HG03432 (cell line): ENCODE data around the gene MYO1H.
"Not testable (repeated sequence)": the region's sequence is repeated elsewhere in the genome, so short reads cannot be mapped to it uniquely, and the experiment has no call there.

Source experiments
- ATAC-seq: cut with Tn5 transposase; IDR thresholded peaks from one replicate; pipeline ENCODE4 v1.9.1; 2021; ENCODE audit warnings: mild to moderate bottlenecking, moderate library complexity; ENCODE audit not compliant: unreplicated experiment

The MYO1H gene

DNA sequence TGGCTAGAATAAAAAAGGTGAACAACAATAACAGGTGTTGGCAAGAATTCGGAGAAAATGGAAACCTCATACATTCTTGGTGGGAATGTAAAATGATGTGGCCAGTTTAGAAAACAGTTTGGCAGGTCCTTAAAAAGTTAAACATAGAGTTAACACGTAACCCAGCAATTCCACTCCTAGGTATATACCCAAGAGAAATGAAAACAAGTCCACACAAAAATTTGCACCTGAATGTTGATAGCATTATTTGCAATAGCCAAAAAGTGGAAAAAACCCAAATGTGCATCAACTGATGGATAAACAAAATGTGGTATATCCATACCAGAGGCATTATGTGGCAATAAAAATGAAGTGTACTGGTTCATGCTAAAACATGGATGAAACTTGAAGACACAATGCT, 2.3 kb upstream of the MYO1H start:
- ATAC-seq = no peak

DNA sequence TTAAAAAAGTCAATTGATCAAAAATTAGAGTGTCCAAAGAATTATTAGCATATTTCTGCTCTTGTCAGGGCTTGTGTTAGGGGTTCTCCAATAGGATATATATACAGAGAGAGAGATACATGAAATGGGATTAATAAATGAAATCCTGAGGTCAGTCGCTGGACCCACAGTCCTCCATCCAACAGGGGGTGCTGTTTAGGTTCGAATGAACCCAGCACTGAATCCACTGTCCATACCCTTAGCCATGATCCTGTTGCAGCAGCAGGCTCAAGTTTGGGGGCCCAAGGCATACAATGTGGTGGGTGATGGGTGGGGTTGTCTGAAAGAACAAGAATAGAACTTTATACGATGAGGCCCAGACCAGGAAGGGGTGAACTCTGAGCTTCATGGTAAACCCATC, 780 bp upstream of the MYO1H start:
- ATAC-seq = no peak

DNA sequence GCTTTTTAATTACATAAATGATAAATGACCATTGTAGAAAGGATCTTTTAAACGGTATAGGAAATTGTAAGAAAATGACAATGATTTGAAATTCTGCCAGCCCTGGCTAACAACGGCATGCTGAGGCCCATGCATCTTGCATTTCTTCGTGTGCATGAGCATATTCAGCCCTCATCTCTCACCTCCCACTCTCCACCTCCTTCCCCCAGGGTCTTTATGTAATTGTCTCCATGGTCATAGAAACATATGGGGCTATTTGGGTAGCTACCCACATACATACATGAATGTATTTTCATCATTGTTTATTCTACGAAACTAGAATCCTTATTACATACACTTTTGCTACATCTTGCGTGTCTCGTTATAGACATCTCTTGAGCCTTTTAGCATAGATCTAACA, 4.5 kb downstream of the MYO1H start:
- ATAC-seq = no peak

DNA sequence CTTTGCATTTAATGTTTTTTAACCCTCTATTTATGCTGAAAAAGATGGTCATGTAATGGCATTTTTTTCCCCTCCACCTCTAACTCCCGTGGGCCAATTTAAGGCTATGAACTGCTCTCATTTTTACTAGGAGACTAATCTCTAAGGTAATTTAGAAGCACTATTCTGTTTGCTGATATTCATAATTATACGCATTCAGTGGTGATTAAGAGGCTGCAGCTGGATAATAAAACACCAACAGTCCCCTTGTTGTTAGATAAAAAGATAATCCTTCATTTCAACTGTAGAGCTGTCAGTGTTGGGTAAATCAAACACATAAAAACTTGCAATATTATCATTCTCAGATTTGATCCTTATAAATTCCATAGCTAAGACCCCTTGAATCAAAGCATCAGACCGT, 8.9 kb downstream of the MYO1H start:
- ATAC-seq = no peak

DNA sequence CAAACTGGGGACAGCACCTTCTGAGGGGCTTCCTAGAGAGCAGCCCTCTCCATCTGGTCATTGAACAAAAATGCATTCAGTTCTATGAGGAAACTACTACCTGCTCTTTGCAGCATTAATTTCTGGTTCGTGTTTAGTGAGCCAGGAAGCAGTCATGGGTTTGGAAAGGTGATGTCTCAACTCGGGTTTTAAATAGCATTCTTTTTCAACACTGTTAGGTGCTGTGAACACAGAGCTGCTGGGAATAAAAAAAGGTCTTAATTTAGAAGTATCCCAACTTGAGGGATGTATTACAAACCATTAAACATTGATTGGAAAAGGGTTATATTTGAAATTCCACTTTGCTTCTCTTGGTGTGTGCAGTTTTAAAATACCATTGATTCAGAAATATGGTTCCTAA, 9.3 kb downstream of the MYO1H start:
- no peak for ATAC-seq

DNA sequence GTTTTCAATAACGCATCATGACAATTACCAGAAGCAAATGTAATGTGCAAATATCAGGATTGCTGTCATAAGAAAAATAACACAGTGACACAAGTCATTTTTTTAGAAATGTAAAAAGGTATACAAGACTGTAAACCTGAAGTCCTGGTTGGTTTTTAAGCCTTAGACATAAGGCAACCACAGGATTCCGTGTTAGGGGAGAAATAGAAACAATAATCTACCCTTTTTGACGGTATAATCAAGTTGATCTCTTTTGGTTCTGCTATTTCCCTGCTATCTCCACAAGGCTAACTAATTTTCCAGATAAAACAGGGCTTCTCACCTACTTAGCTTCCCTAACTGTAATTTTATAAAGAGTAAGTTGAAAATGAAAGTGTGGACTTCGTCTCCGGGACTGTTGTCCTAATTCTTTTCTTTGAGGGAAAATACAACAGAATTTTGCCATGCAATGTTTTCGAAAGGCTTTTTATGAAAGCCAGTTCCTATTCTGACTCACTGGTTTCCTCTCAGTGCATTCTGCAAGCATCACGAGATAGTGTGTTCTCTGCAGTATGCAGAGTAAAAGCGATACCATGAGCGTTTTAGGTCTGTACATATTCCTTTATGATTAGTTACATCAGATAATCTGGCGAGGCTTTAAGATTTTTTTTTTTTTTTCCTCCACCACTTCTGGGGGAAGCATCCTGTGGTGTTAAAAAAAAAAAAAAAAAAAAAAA, 10.6 kb downstream of the MYO1H start:
- ATAC-seq = peak; percentile 72

DNA sequence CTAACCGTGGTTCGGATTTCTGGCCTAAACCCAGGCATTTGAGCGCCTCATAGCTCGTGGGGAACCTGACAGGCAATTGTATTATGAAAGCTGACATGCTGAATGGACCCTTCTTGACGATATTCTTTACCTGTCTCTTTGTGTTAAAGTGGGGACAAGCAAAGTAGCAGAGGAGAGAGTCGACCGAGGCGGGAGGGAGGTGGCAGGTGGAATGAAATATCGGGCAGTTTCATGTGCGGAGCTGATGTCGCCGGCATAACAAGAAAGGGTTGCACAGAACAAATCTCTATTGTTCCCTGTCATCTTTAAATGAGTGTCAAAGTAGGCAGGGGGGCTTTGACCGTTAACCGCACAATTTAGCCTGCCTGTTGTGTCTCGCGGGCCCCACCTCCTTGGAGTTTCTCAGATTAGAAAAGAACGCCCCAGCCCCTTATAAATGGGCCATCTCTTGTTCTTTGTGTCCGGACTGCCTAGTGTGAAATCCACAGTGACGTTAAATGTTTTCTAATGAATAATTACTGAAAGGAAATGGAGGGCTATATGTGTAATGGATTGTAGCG, 11.5 kb downstream of the MYO1H start:
- ATAC-seq = no peak

DNA sequence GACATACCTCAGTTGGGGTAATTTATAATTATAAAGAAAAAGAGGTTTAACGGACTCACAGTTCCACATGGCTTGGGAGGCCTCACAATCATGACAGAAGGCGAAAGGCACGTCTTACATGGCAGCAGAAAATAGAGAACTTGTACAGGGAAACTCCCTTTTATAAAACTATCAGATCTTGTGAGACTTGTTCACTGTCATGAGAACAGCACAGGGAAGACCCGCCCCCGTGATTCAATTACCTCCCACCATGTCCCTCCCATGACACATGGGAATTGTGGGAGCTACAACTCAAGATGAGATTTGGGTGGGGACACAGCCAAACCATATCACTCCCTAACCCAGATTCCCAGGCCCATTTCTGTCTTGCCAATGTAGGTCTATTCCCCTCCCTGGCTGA, 22.1 kb downstream of the MYO1H start:
- ATAC-seq = no peak

DNA sequence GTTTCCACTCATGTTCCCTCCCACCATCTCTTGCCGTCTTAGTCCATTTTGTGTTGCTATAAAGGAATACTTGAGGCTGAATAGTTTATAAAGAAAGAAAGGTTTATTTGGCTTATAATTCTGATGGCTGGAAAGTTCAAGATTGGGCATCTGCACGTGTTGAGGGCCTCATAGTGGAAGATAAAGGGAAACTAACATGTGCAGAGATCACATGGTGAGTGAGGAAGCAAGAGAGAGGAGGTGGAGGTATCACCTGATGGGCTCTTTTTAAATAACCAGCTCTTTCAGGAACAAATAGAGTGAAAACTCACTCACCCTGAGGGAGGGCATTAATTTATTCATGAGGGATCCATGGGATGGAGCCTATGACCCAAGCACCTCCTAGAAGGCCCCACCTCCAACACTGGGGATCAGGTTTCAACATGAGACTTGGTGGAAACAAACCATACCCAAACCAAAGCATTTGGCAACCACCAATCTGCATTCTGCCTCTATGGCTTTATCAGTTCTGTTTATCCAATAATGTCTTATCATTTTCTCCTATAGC, 29.5 kb downstream of the MYO1H start:
- no peak for ATAC-seq

DNA sequence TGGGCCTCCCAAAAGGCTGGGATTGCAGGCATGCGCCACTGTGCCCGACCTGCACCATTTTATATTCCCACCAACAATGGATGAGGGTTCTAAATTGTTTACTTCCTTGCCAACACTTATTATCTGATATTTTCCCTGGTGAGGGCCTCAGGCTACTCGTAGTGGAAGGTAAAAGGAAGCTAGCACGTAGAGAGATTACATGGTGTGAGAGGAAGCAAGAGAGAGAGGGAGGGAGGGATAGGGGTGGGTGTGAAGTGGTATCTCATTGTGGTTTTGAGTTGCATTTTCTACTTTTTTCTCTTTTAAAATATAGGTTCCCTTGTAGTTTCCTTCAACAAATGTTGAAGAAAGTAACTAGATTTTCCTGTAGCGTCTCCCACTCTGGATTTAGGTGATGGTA, 30.9 kb downstream of the MYO1H start:
- no peak for ATAC-seq

DNA sequence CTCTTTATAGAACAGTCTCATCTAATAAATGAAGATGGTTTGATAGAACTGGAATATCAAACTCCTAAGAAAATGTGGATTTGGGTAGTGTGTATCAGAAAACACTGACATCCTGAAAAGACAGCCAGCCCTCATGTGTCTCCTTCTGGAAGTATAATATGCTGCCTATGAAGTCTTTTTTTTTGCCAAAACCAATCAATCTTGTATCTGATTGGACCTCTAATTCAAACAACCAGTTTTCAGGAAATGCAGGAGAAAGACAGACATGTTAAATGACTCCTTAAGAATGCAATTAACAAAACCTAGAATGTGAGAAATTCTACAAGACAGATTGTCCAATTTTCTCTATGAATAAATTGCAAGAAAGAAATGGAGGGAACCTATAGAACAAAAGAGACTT, 34.3 kb downstream of the MYO1H start:
- ATAC-seq = no peak

DNA sequence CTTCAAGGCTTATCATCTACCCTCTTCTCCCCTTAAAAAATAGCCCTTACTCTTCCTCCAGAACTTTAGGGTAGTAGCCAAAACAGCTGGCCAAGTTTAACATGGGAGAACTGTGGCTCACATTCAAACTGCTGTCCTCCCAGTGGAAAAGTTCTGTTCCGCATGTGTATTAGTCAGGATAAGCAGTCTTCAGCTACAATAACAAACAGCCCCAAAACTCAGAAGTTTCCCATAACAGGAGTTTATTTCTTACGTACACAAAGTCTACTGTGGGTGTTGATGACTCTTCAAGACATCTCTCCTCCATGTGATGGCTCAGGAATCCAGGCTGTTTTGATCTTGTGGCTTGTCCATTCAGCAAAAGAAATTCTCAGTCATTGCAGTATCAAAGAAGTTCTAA, 35.5 kb downstream of the MYO1H start:
- no peak for ATAC-seq

DNA sequence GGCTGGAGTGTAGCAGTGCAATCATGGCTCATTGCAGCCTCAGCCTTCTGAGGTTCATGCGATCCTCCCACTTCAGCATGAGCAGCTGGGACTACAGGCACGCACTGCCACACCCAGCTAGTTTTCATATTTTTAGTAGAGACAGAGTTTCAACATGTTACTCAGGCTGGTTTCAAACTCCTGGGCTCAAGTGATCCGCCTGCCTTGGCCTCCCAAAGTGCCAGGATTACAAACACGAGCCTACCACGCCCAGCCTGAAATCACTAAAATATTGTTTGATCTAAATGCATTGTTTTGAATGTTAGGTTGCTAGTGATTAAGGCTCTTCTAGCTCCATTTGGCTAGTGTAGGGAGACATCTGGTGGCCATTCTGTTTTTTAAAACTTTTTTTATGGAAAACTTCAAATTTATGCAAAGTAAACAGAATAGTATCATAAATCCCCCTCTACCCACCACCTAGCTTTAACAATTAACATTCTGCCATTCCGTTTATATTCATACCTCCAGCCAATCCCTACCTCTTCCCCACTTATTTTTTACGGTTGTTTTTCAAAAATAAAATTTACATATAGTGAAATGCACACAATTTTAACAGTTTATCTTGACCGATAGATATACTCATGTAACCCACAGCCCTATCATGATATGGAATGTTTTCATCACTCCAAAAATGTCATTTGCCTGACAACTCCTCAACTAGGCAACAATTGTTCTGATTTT, 37.8 kb downstream of the MYO1H start:
- ATAC-seq = no peak

DNA sequence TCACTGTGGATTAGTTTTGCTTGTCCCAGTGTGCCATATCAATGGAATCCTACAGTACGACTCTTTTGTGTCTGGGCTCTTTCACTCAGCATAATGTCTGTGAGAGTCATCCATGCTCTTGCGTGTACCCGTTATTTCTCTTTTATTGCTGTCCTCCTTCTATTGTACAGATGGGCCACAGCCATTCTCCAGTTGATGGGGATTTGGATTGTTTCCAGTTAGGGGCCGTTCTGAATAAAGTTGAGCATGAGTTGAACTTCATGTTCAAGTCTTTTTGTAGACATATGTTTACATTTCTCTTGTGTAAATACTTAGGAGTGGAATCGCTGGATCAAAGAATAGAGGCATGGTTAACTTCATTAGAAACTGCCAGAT, 38.3 kb downstream of the MYO1H start:
- no peak for ATAC-seq

DNA sequence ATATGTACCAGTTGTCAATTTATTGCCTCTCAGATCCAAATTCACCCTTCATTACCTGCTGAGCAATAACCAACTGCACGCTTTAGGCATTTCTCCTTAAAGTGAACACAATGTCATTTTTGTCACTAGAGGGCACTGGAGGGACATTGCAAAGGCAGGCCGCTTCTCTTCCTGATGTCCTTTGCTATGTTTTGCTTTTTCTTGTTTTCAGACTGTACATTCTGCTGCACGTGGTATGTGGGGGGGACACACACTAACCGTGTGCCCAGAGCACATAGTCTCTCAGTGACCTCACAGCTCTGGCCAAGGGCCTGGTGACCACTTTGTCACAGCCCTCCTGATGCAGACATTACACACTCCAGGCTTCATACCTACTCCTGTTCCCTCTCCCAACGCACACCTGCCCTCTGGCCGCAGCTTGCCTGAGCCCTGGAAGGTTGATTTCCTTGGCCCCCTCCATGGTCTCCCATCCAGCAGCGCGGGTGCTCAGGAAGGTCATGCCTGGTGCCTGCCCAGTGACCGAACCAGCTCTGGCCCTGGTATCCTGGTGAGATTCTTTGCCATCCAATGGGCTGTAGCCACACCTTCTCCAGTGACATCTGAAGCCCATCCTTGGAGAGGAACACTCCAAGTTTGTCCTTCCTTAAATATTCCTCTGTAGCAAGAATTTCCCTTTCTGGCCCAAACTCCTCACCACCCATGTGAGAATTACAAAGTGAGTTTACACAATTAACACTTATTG, 39.9 kb downstream of the MYO1H start:
- ATAC-seq = no peak

DNA sequence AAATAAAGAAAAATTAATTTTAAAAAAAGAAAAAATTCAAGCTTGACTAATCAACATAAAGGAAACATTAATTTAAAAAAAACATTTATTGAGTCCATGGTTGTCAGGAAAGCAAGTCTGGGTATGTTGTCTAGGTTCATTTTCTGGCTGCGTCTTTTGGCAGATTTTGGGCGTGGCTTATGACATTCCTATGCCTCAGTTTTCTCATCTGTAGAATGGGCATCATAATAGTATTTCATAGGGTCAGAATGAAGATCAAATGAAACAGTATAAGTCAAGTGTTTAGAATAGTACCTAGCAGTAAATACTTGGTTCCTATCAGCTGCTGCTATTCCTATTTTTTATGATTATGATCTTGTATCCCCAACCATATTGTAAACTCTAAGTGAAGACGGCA, 40.5 kb downstream of the MYO1H start:
- ATAC-seq = no peak

DNA sequence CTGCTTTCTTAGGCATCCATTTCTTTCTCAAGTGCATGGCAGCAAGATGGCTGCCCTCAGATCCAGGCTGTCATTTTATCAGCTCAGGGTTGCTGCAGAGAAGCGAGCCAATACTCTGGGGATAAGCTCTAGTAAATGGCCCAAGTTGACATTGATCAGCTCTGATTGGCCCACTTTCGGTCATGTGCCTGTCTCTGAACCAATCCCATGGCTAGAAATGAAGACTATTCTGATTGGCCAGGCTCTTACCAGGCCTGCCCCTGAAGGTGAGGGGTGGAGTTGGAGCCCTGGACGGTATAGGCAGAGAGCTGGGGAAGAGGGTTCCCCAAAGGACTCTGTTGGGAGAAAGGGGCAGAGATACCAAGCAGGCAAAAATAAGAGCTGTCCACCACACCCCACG, 41.4 kb downstream of the MYO1H start:
- ATAC-seq = no peak

DNA sequence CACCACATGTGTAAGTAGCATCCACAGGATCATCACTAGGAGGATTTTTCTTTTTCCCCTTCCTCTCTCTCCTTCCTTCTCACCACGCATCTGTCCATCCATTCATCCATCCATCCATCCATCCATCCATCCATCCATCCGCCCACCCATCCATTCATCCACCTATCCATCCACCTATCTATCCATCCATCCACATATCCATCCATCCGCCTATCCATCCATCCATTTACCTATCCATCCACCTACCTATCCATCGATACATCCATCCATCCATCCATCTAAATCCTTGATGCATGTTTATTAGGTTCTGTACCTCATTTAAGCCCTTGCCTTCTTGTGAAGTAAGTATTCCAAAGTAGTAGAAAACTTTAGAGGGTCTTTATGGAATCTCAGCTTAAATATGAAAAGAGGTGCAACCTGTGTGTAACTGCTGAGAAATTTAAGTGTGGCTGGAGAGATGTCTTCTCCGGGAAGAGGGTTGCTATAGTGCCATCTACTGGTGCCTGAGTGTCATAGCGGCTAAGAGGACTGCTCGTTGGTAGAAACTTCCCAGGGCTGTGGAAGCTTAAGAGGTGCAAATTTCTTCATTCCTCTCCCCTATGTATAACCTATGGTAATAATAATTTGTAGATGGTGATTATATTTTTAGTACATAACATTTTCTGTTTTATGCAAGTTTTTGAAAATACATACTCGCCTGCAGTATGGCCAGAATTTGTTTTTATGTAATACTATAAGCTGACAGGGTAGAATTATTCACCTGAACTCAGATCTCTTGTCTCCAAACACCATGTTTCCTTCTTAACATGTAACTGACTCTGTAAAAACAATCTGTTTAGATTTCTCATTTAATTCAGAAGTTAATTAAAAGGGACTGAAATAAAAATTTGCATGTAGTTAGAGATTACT, 46.0 kb downstream of the MYO1H start:
- no peak for ATAC-seq

DNA sequence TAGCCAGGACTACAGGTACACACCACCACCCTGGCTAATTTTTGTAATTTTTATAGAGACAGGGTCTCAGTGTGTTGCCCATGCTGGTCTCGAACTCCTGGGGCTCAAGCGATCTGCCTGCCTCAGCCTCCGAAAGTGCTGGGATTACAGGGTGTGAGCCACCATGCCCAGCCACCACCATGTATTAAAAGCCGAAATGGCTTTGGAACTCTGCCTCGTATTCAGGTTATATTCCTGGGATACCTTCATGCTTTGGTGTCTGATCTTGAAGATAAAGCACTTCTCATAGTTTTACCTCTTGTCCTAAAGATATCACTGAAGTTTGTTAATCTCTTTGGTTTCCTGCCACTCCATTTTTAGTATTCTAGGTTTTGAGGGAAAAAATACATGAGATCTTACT, 47.2 kb downstream of the MYO1H start:
- ATAC-seq = no peak

DNA sequence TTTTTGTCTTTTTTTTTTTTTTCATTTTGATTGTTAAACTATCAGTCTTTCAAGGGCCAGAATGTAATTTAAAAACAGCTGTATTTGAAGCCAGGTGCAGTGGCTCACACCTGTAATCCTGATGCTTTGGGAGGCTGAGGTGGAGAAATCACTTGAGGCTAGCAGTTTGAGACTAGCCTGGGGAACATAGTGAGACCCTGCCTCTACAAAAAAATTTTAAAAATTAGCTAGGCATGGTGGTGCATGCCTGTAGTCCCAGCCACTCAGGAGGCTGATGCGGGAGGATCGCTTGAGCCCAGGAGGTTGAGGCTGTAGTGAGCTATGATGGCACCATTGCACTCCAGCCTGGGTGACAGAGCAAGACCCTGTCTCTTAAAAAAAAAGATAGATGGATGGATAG, 57.1 kb downstream of the MYO1H start:
- ATAC-seq = not testable (repeated sequence)
